NCI-H2107 treated with DMSO at 0.1 percent for 48 hours (cell line): ENCODE data around the gene METTL1.

Source experiments
- DNase-seq: peaks from one replicate; lab custom pipeline; 2025; ENCODE audit not compliant: unreplicated experiment; lab: John Stamatoyannopoulos, UW

METTL1 gene

DNA sequence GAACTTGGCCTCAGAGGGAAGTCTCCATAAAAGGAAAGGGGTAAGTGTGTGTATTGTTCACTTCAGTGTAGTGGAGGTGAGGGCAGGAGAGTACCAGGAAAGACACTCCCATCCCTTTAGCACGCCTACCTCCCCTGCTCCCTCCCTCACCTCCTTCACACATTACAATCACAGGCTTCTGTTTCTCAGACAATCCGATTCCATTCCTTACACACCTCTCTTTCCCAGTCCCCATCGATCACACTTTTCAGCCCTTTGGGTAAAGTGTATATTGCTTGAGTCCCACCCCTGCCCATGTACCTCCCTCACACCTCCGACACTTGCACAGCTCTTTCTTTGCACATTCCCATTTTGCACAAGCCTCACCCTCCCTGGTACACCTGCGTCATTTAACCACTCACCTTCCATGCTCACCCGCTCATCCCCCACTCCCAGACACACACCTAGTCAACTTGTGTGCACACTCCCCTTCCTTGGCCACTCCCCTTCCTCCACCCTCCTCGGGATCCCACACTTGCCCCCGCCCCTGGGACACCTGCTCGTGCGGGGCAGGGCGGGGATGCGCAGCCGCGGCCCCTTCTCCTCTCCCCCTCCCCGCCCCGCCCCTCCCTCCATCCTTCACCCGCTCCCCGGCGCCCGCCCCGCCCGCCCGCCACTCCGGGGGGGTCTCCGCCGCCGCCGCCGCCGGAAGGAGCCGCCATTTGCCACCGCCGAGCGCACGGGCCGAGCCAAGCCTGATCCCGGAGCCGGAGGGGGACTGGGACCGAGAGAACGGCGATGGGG is 17.3 kb downstream of the METTL1 start, which contains the start of gene MARCHF9:
Gene MARCHF9 (plus strand): TSS at position 693 of the 783 bp plus-strand sequence. CDS start 426 bp downstream, outside the sequence.
- DNase-seq = peak; percentile 90

DNA sequence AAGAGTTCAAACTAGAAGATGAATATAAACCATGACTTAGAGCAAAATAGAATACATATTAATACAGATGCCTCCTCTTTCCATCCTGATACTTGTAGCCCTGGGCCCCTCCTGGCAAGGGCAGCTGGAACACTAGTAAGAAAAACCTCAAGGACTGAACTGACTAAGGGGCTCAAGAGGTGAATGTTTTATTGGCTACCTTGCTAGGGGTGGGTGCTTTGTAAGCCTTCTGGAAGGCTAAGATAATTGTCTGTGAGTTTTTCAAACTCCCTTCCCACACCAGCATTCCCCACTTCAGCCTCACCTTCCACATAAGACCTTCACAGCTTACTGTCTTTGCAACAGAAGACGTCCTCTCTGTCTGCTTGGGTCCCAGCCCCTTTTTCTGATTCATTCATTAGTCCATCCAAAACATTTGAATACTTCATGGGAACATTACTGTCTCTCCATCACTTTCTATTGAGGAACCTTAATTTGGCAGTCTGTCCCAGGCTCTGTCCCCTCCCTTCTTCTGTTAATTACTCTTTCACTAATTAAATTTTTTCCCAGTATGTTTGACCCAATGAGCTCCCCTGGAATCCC is 18.1 kb downstream of the METTL1 start:
- DNase-seq = no peak

DNA sequence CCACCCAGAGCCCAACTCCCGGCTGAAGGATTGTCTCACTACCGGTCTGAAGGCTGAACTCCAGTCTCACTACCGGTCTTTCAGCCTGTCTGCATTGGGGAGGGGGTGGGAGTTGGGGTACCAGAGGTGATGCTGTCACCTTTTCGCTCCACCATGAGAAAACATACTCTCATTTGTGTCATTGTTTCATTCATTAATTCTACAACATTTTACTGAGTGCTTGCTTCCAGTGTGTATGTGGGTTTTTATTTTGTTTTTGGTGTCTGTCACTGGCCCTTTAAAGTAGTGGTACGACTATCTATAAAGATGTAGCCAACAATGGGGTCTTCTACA is 19.3 kb downstream of the METTL1 start:
- no peak for DNase-seq

DNA sequence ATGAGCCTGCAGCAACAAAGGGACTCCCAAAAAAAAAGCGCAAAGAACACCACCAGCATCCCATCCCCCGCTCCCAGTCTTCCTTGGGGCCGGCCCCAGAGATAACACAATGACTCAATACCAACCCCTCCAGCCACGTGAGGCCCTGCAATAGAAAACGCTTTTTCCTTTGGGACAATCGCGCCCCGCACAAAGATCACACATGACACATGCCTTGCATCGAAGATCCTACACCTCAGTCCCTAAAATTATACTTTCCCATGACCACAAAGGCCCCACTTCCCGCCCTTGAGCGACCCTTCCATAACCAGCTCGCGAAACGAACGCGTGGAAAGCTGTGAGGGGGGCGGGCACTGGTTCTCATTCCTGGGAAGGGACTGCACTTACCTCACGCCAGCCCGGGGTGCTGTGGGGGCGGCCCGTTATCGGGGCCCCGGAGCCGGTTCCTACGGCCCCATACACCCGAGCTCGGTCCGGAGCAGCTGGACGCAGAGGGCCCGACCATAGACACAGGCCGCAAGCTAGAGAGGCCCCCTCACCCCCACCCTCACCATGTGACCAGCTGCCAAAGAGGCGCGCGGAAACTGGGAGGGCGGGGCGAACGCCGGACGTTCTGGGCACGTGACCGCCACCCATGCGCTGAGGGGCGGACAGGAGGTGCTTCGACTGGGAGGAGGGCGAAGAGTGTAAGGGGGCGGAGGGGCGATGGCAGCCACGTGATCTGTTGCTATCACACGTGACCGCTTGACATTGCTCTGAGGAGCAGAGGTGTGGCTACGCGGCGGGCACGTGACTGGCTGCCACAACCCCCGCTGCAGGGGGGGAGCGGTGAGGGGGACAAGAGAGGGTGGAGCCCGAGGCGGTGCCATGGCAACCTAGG is 19.9 kb downstream of the METTL1 start, which contains the start of gene CDK4:
Gene CDK4 (minus strand): TSS at position 523 of the 880 bp plus-strand sequence. CDS start 593 bp downstream, outside the sequence.
- peak; percentile 98 for DNase-seq

DNA sequence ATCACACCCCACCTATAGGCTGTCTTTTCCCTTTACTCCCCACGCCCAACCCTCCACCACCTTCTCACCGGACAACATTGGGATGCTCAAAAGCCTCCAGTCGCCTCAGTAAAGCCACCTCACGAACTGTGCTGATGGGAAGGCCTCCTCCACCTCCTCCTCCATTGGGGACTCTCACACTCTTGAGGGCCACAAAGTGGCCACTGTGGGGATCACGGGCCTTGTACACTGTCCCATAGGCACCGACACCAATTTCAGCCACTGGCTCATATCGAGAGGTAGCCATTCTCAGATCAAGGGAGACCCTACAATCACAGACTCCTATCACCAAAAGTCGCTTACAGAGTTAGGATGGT is 20.5 kb downstream of the METTL1 start:
- no peak for DNase-seq

DNA sequence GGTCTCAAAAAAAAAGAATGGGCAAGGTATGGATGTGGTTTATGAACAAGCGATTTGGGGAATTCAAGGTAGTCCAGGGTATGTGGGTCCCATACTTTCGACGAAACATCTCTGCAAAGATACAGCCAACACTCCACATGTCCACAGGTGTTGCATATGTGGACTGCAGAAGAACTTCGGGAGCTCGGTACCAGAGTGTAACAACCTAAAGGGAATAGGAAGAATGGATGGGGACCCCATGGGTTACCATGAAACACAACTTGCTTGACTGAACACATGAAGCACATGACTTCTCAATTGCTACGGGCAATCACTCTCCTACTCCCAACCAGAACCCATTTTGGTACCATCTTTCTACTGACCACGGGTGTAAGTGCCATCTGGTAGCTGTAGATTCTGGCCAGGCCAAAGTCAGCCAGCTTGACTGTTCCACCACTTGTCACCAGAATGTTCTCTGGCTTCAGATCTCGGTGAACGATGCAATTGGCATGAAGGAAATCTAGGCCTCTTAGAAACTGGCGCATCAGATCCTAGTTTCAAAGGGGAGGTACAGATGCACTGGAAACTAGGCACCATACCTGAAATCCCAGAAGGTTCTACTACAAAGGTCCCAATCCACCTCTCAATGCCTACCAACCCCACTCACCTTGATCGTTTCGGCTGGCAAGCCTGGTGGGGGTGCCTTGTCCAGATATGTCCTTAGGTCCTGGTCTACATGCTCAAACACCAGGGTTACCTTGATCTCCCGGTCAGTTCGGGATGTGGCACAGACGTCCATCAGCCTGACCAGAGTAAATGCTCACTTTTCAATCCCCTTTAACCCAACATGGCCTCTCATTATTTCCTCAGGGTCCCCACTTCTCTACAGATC is 21.1 kb downstream of the METTL1 start:
- no peak for DNase-seq

DNA sequence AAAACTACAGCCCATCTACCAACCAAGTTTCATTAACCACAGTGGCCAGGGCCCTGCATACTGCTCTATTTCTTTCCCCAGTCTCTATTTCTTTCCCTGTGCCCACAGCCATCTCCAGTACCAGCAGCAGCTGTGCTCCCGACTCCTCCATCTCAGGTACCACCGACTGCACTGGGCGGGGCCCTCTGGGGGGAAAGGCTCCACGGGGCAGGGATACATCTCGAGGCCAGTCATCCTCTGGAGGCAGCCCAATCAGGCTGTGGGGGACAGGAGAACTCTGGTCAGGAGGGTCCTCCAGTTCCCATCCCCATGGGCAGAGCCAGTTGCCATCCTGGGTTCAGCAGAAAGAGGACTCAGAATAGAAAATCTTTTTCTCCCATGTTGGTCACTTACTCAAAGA is 22.8 kb downstream of the METTL1 start:
- no peak for DNase-seq

DNA sequence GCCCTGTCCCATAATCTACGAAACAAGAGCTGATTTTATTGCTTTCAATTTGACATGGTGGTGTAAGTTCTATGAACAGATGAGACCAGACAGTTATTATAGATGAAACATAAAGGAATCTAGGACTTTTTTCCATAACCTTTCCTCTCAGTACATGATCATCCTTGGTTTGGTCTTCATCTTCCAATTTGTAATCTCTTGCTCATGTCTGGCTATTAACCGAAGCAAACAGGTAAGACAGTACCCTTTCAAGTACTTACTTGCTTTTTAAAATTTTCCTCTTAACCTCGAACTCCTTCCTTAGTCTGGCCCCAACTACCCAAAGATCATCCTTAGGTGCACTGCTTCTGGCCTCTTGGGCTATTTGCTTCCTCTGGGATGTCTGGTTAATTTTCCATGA is 25.9 kb downstream of the METTL1 start:
- no peak for DNase-seq

DNA sequence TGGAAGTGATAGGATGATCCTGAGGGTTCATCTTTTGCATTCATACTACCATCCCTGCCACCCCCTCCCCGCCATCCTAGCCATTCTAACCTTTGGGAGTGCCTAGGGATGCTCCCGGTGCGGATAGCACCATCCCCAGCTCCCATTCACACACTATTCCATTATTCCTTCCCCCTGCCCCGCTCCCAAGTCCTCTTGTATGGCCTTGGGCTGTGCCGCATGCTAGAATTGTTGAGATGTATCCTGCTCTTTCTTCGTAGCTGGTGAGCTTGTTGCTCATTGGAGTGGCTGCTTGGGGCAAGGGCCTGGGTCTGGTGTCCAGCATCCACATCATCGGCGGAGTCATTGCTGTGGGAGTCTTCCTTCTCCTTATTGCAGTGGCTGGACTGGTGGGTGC is 26.4 kb downstream of the METTL1 start:
- no peak for DNase-seq

DNA sequence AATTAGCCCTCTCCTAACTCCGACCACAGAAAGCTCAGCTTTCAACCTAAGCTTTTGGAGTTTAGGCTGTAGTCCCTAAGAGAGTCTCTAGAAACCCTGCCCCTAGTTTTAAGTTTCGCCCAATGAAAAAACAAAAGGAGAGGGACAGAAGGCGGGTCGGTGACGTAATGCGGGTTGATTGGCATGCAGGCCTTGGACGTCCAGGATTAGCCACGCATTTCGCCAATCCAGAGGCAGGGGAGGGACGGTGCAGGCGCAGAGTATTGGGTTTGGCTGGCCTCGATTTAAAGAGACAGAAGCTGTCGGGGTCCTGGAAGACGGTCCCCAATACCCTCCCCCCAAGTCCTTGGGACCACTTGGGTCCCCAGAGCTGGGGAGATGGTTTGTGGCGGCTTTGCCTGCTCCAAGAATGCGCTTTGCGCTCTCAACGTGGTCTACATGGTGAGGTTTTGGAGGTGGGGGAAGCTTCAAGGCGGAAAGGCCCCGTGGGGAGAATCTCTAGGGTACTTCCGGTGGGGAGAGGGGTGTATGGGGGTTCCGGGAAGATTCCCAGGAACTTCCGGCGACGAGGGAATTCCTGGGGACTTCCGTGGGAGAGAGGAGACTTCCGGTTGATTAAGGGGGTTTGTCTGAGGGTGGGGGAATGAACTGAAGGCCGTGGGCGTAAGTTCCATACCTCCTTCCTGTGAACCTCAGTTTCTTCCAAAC is 27.0 kb downstream of the METTL1 start, which contains the start of gene TSPAN31:
Gene TSPAN31 (plus strand): TSS at position 263 of the 708 bp plus-strand sequence. CDS start 116 bp downstream, at position 379.
- peak; percentile 99 for DNase-seq

DNA sequence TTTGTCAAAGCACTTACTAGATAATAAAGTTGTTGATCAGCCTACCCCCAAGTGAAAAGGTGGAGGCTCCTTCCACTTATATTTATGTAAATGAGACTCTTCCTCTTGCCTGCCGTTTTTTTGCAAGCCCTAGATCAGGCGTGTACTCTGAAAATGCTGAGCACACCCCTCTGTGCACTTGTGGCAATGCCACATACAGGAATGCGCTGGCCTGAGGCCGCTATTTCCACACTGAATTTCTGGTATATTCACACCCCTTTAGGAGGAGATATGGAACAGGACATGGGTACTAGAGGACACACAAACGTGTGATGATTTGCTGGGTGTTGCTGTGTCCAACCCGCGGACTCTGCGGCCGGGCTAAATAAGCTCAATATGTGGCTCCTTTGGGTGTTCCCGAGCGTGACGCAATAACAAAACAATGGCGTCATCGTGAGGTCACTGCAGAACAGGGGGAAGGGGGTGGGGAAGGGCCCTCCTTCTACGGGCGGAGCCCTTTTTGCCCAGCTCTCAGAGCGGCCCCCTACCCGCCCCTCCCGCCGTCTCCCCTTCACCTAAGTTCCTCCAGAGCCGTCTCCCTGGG is 27.6 kb downstream of the METTL1 start:
- no peak for DNase-seq

DNA sequence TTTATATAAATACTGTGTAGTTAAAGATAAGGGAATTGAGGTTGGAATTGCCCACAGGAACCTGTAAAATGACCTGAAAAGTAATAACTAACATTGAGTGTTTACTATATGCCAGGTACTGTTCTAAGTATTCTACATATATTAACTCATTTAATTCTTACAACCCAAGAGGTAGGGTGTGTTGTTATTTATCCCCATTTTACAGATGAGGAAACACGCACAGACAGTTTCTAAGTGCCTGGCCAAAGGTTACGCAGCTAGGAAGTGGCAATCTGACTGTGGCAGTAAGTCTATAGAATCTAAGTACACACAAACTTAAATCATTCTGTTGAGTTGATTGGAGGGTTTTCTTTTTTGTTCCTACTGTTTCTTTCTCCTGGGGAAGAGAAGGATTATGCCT is 28.1 kb downstream of the METTL1 start:
- no peak for DNase-seq

DNA sequence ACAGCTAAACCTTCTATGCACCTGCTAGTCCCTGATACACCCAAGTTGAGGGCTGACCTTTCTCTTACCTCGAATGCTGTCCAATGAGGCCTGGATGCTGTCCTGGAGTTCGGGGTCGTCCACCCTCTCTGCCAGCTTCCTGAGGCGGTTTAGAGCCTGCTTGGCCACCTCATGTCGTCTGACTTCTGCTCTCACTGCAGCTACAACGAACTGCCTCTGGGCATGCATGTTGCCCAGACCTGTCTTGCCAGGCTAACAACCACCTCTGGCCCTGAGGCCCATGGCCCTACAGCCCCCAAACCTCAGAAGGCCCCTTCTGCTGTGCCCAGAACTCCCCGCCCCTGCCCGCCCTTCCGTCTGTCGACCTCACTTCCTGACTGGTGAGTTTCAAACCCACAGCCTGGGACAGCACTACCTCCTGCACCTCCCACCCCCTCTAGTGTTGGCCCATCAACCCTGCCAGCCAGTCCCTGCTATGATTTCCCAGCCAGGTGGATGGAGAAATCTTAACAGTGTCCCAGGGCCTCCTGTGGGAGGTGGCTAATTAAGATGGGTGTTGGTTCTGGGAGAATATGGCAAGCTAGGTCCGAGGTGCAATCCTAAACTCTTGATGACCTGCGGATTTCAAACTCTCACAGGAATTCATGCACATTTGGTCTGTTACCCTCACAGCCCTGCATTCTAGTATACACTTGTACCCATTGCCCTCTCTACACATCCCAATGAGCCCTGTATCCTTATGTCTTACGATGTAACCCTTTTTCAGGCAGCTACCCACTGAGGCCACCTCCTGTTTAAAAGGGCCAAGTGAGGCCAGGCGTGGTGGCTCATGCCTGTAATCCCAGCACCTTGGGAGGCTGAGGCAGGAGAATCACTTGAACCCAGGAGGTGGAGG is 29.8 kb downstream of the METTL1 start:
- DNase-seq = no peak

DNA sequence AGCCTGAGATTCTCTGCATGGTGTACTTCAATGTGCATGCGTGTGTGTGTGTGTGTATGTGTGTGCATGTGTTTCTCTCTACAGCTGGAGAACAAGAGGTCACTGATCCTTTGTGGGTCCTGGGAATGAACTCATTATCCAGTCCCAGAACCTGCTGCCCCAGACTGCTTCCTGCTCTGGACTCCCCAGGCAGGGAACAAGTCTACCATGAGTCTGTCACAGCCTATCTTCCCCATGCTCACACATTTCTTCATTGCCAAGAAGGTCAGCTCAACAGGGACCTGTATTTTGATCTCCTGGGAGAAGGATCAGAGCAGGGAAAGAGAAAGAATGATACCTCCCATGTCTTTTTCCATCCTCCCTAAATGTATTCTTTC is 30.5 kb downstream of the METTL1 start:
- DNase-seq = no peak

DNA sequence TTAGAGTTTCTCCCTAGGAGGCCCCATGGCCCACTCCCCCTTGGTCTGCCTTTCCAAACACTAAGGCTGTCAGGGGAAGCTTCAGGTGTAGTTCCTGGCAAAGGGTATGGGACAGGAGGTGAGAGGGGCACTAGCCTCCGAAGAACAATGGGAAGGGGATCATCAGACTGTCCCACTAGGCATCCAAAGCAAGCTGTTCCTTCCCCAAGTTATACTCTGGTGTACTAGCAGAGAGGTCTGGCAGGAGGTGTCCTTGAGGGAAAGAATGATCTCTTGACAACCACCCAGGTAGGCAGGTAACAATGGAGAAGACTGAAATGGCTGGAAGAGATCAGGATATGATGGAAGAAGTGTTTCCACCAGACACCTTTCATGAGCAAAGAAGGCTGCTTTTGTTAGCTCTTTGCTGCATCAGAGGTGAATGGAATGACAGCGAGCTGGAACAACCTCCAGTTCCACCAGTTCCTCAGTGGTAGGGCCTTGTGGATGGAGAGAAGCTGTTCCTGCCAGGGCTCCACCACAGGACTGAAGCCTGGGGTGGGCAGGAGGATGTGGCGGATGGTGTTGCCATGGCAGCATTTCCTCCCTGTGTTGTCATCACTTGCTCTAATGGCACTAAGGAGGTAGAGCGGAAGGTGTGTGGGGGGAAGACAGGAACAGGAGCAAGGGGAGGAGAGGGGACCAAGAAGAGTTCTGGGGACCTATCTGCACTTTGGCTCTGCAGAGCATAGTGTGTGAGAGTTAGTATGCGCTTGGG is 31.1 kb downstream of the METTL1 start:
- no peak for DNase-seq

DNA sequence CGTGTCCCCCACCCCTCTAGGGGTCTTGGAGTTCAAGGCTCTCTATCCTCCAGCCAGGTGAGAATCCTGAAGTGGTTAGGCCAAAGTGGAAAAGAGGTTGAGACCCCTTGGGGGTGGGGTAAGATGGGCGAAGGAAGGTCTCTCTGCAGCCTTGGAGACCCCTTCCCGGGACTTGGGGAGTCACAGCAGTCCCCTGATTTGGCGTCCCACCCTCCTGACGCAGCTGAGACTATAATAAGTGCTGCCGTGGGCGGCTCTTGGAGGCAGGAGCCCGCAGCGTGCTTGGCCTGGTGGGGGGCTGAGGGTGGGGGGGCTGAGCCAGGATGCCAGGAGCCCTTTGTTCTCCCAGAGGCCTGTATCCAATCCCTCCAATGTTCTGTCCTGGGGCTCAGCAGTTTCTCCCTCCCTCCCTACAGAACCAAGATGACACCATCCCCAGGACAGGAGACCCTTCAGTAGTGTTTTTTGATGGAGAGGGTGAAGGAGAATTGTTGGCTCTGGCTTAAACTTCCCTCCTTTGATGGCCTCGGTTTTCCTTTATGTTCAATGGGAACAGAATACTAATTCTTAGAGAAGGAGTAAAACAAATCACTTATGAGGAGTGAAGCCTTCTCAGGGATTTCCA is 31.9 kb downstream of the METTL1 start:
- no peak for DNase-seq

DNA sequence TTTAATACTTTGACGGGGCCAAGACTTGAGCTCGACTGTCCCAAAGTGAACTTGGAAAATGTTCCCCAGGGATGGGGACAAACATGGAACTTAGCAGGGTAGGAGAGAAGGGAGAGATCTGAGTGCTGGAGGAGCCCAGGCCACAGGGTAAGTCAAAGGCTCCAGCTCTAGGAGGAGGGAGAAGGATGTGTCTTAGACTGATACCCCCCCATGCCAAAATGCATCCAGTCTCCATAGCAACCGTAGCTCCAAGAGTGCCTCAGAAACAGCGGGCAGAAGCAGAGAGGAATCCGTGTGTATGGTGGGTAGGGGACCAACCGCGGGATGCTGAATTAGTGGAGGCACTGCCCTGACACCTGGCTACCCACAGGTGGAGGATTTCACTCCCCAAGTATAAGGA is 32.5 kb downstream of the METTL1 start:
- no peak for DNase-seq
